HG02678 (cell line): ENCODE results near the gene UPK1B.

ENCODE experiments used
- ATAC-seq: cut with Tn5 transposase; IDR thresholded peaks from one replicate; pipeline ENCODE4 v1.9.1; 2021; ENCODE audit warnings: mild to moderate bottlenecking, moderate library complexity; ENCODE audit not compliant: unreplicated experiment

UPK1B gene

GRCh38 chr3:119245778-119246177, 72.4 kb downstream of the UPK1B start:
- no peak for ATAC-seq
